NCI-H2107 treated with DMSO at 0.1 percent for 48 hours (cell line): ENCODE results near the gene KRR1.
"Not testable (repeated sequence)": the region's sequence is repeated elsewhere in the genome, so short reads cannot be mapped to it uniquely, and the experiment has no call there.

ENCODE experiments used
- DNase-seq: peaks from one replicate; lab custom pipeline; 2025; ENCODE audit not compliant: unreplicated experiment; lab: John Stamatoyannopoulos, UW

Gene KRR1

GRCh38 chr12:75479963-75480461 is 31.4 kb downstream of the KRR1 start:
- no peak for DNase-seq

- DNase-seq: no peak
These were observed 33.2 kb downstream of the KRR1 start for GRCh38 chr12:75478116-75478794.

- no peak for DNase-seq
These were observed 34.3 kb downstream of the KRR1 start for GRCh38 chr12:75477137-75477536.

GRCh38 chr12:75476071-75476470 is 35.3 kb downstream of the KRR1 start:
- DNase-seq: no peak

GRCh38 chr12:75474116-75474515 is 37.3 kb downstream of the KRR1 start:
- DNase-seq: no peak

GRCh38 chr12:75471902-75472890 is 39.2 kb downstream of the KRR1 start:
- DNase-seq: no peak

GRCh38 chr12:75460204-75460603 is 51.2 kb downstream of the KRR1 start:
- DNase-seq: no peak

GRCh38 chr12:75459755-75460154 is 51.7 kb downstream of the KRR1 start:
- DNase-seq: no peak

GRCh38 chr12:75457866-75458265 is 53.5 kb downstream of the KRR1 start:
- not testable (repeated sequence) for DNase-seq

GRCh38 chr12:75457191-75457590 is 54.2 kb downstream of the KRR1 start:
- DNase-seq: no peak

GRCh38 chr12:75455839-75456238 is 55.6 kb downstream of the KRR1 start:
- no peak for DNase-seq

GRCh38 chr12:75452675-75453330 is 58.6 kb downstream of the KRR1 start:
- no peak for DNase-seq

GRCh38 chr12:75447691-75448393 is 63.6 kb downstream of the KRR1 start:
- DNase-seq: no peak

GRCh38 chr12:75446857-75447256 is 64.6 kb downstream of the KRR1 start:
- DNase-seq: no peak

- not testable (repeated sequence) for DNase-seq
These were observed 66.3 kb downstream of the KRR1 start for GRCh38 chr12:75445137-75445507.

- DNase-seq: no peak
These were observed 66.8 kb downstream of the KRR1 start for GRCh38 chr12:75444429-75445136.

GRCh38 chr12:75443709-75444108 is 67.7 kb downstream of the KRR1 start:
- no peak for DNase-seq

- not testable (repeated sequence) for DNase-seq
These were observed 69.0 kb downstream of the KRR1 start for GRCh38 chr12:75442454-75442853.

- not testable (repeated sequence) for DNase-seq
These were observed 69.5 kb downstream of the KRR1 start for GRCh38 chr12:75441687-75442449.
